Endothelial cell of umbilical vein (primary cell): ENCODE measurements around the gene ZFP1. TPM values are rescaled to one million over a fixed set of nuclear protein-coding genes. Genes with fewer than 3 reads are reported as not detected.

Source experiments
- BruUV-seq: library from RNA; stranded (reverse); fragments of 400-500 nt; replicated peaks from 2 replicates; lab custom pipeline; 2021; lab: Mats Ljungman, UMichigan
- CTCF ChIA-PET: fragments of 300-600, 350-600 bp; sonication (Branson Sonifier 250); formaldehyde crosslinking; loops from one replicate; lab custom pipeline; 2021; ENCODE audit warnings: antibody characterized with exemption, inconsistent platforms; lab: Charles Lee
- POLR2A ChIA-PET: fragments of 300-600, 350-600 bp; sonication (Branson Sonifier 250); formaldehyde crosslinking; loops from one replicate; lab custom pipeline; 2021; ENCODE audit warnings: antibody characterized with exemption, inconsistent platforms; lab: Charles Lee
- DNase-seq: peaks from one replicate; pipeline ENCODE4 v3.0.0-alpha.2; 2011; ENCODE audit warnings: low read depth, low spot score
- FAIRE-seq: peaks from 2 replicates; lab custom pipeline; 2011; peaks lifted over from hg19 to GRCh38; lab: Jason Lieb, UNC
- H2AFZ ChIP-seq: 2 replicates; pipeline ENCODE4 v1.6.0; 2012; ENCODE audit warnings: low read depth, low read length, control low read depth, inconsistent platforms
- H3K27ac ChIP-seq: 2 replicates; pipeline ENCODE4 v1.5.1; 2011; ENCODE audit warnings: low read depth, mild to moderate bottlenecking, control low read depth, low read length, moderate library complexity; ENCODE audit not compliant: insufficient read depth
- H3K27me3 ChIP-seq, 2 experiments: 2 replicates each; pipeline versions ENCODE4 v1.6.0 to v1.6.1; 2011; ENCODE audit warnings: low read length in 2 of 2, mixed read lengths in 1 of 2; ENCODE audit not compliant: control insufficient read depth in 2 of 2, insufficient read depth in 2 of 2
- H3K36me3 ChIP-seq, 2 experiments: 2 replicates in 1 of 2; 3 replicates in 1 of 2; pipeline ENCODE4 v1.5.1; 2011; ENCODE audit warnings: low read length in 2 of 2, mild to moderate bottlenecking in 1 of 2, moderate library complexity in 1 of 2; ENCODE audit not compliant: control insufficient read depth in 2 of 2, insufficient read depth in 2 of 2; ENCODE audit errors: extremely low read depth in 1 of 2
- H3K4me1 ChIP-seq: 3 replicates; pipeline ENCODE4 v1.5.1; 2011; ENCODE audit warnings: mild to moderate bottlenecking, low read length; ENCODE audit not compliant: control insufficient read depth, insufficient read depth; ENCODE audit errors: extremely low read depth
- H3K4me2 ChIP-seq: 2 replicates; pipeline ENCODE4 v1.6.1; 2011; ENCODE audit warnings: low read length, control low read depth, mixed read lengths; ENCODE audit not compliant: insufficient read depth
- H3K4me3 ChIP-seq, 3 experiments: fragments of 200-600 bp in 1 of 3; sonication (generic), shearing (Covaris generic) in 1 of 3; replicated peaks in 1 of 3; 2 replicates each; pipeline ENCODE4 v1.5.1; 2011 to 2016; ENCODE audit warnings: control low read depth in 3 of 3, low read length in 3 of 3, mild to moderate bottlenecking in 2 of 3, inconsistent platforms in 1 of 3, low read depth in 1 of 3, moderate library complexity in 1 of 3; ENCODE audit not compliant: insufficient read depth in 1 of 3
- H3K79me2 ChIP-seq: 2 replicates; pipeline ENCODE4 v1.6.0; 2012; ENCODE audit warnings: low read length, inconsistent platforms; ENCODE audit not compliant: control insufficient read depth, insufficient read depth
- H3K9ac ChIP-seq: replicated peaks from 2 replicates; pipeline ENCODE3; 2011; ENCODE audit warnings: low read length, control low read depth; ENCODE audit not compliant: insufficient read depth; ENCODE audit errors: extremely low read depth
- H3K9me1 ChIP-seq: replicated peaks from 3 replicates; pipeline ENCODE4 v1.6.0; 2011; ENCODE audit warnings: mild to moderate bottlenecking, low read length; ENCODE audit not compliant: control insufficient read depth, insufficient read depth; ENCODE audit errors: extremely low read depth
- H3K9me3 ChIP-seq: replicated peaks from 2 replicates; pipeline ENCODE4 v1.5.1; 2012; ENCODE audit warnings: low read length, inconsistent platforms; ENCODE audit not compliant: control insufficient read depth, insufficient read depth
- H4K20me1 ChIP-seq: replicated peaks from 2 replicates; pipeline ENCODE3; 2011; ENCODE audit warnings: mild to moderate bottlenecking, low read length; ENCODE audit not compliant: control insufficient read depth, insufficient read depth; ENCODE audit errors: extremely low read depth
- CTCF ChIP-seq, 2 donors: IDR thresholded peaks; 1 replicate in 1 of 2; 2 replicates in 1 of 2; pipeline ENCODE4 v1.5.1; 2011; ENCODE audit warnings: low read length in 2 of 2, mild to moderate bottlenecking in 2 of 2, moderate library complexity in 2 of 2, control low read depth in 1 of 2, inconsistent platforms in 1 of 2, low read depth in 1 of 2; ENCODE audit not compliant: insufficient read depth in 1 of 2; ENCODE audit errors: extremely low read depth in 1 of 2
- EZH2 ChIP-seq: IDR thresholded peaks from 2 replicates; pipeline ENCODE4 v1.6.1; 2012; ENCODE audit warnings: borderline replicate concordance, low read depth, mild to moderate bottlenecking, moderate library complexity, low read length, inconsistent platforms; ENCODE audit not compliant: severe bottlenecking
- FOS ChIP-seq: IDR thresholded peaks from 2 replicates; pipeline ENCODE4 v1.6.1; 2011; ENCODE audit warnings: mild to moderate bottlenecking, low read length, moderate library complexity, borderline replicate concordance; ENCODE audit not compliant: insufficient read depth
- GATA2 ChIP-seq: IDR thresholded peaks from 2 replicates; pipeline ENCODE4 v1.7.0; 2011; ENCODE audit warnings: low read depth, mild to moderate bottlenecking, moderate library complexity, mixed read lengths, low read length; ENCODE audit not compliant: insufficient read length, insufficient read depth
- JUN ChIP-seq: IDR thresholded peaks from 2 replicates; pipeline ENCODE4 v1.6.1; 2011; ENCODE audit warnings: borderline replicate concordance, low read depth; ENCODE audit not compliant: insufficient read length, insufficient read depth
- MAX ChIP-seq: IDR thresholded peaks from 2 replicates; pipeline ENCODE4 v1.6.1; 2011; ENCODE audit not compliant: insufficient read depth, insufficient read length
- MYC ChIP-seq: IDR thresholded peaks from one replicate; pipeline ENCODE4 v1.6.1; 2011; ENCODE audit warnings: mild to moderate bottlenecking, low read depth, low read length
- POLR2A ChIP-seq: IDR thresholded peaks from 2 replicates; pipeline ENCODE4 v1.6.1; 2012; ENCODE audit warnings: low read depth, mild to moderate bottlenecking, control low read depth, low read length
- POLR2AphosphoS5 ChIP-seq: IDR thresholded peaks from 2 replicates; pipeline ENCODE4 v1.6.1; 2012; ENCODE audit warnings: low read depth, mild to moderate bottlenecking, control low read depth, low read length, moderate library complexity; ENCODE audit not compliant: insufficient read depth
- dilution Hi-C: fragments of 300-500 bp; cut with MboI; formaldehyde crosslinking; loops from one replicate; pipeline ENCODE4 v1.15.0; 2019; ENCODE audit warnings: low sequenced_read_pairs; ENCODE audit not compliant: extremely low pct_ligation_motif_present
- intact Hi-C: fragments of 100-400 bp; cut with micrococcal nuclease; formaldehyde crosslinking; loops from one replicate; pipeline ENCODE4 v1.10.0; 2022
- polyA plus RNA-seq, 4 experiments: library from polyadenylated mRNA; depleted of rRNA in 3 of 4; stranded (reverse) in 3 of 4; unstranded in 1 of 4; fragments of >200 nt; gene quantifications; 2 replicates each; pipeline versions ENCODE4 v1.2.1 to v1.2.3, GENCODE V29; 2011 to 2012; ENCODE audit warnings: missing spikeins in 1 of 4
- total RNA-seq: library from RNA; stranded (reverse); gene quantifications from 2 replicates; pipeline ENCODE4 v1.2.3, GENCODE V29; 2021

ZFP1 gene
- total and polyA plus RNA-seq, 2 donors (not counting 3 experiments of a cell fraction or from before 2014, with no cell fraction given), result 2.8 to 9.8 TPM

GRCh38 chr16:75114179-75114945 lies 34.0 kb upstream of the ZFP1 start:
- ChIA-PET CTCF (interaction anchor here (7.2 kb wide), 1 partner anchor 117 kb away, joined by 317 read pairs; the partner anchor contains the start of gene ZNRF1), POLR2A (no interaction called here)
- intact Hi-C loops (no loop called here), dilution Hi-C loops (no loop called here)
- no peak overlapping the region for H3K27ac ChIP-seq
- TF ChIP-seq MAX, result no peak
- no peak for TF ChIP-seq FOS
- no peak for TF ChIP-seq MYC
- TF ChIP-seq POLR2A, result no peak
- TF ChIP-seq POLR2AphosphoS5, result no peak
- TF ChIP-seq CTCF (IDR thresholded peaks at IDR 0.05; ENCODE audit: extremely low read depth in 1 of 2, insufficient read depth in 1 of 2, low read depth in 1 of 2, low read length in 2 of 2), result no peak
- TF ChIP-seq JUN, result no peak
- TF ChIP-seq GATA2, result no peak
- TF ChIP-seq EZH2, result no peak
- DNase-seq (no peak), FAIRE-seq (no peak)
- H3K9me3 ChIP-seq, result no peaks in the 10 kb centered on the region
- H3K79me2 ChIP-seq, result no peaks in the 10 kb centered on the region
- no peak overlapping the region for H2AFZ ChIP-seq
- H3K36me3 ChIP-seq, result no peaks in the 10 kb centered on the region
- no peak overlapping the region for H3K4me2 ChIP-seq
- no peaks in the 10 kb centered on the region for H3K27me3 ChIP-seq
- H3K4me1 ChIP-seq, result peaks cover 4% of the 10 kb centered on the region
- H3K4me3 ChIP-seq, result no peak overlapping the region
- no TSS peak for BruUV-seq
- no peak overlapping the region for H3K9ac ChIP-seq
- H4K20me1 ChIP-seq, result no peaks in the 10 kb centered on the region
- H3K9me1 ChIP-seq, result no peaks in the 10 kb centered on the region
